Endothelial cell (in vitro differentiated cells): ENCODE data around the gene WDFY4. TPM values are rescaled to one million over a fixed set of nuclear protein-coding genes. Genes with fewer than 3 reads are reported as not detected.

Source experiments
- DNase-seq: peaks from one replicate; pipeline ENCODE4 v3.0.0; 2021; ENCODE audit warnings: low spot score
- H3K27ac Mint-ChIP-seq: one replicate; pipeline ENCODE4 v1.8.0; 2021; ENCODE audit warnings: mixed read lengths, inconsistent platforms; ENCODE audit not compliant: unreplicated experiment
- H3K27me3 Mint-ChIP-seq: one replicate; pipeline ENCODE4 v1.8.0; 2021; ENCODE audit warnings: mild to moderate bottlenecking, moderate library complexity, mixed read lengths, inconsistent platforms; ENCODE audit not compliant: unreplicated experiment
- H3K36me3 Mint-ChIP-seq: one replicate; pipeline ENCODE4 v1.8.0; 2021; ENCODE audit warnings: mild to moderate bottlenecking, low read depth, mixed read lengths, inconsistent platforms; ENCODE audit not compliant: unreplicated experiment
- H3K4me1 Mint-ChIP-seq: one replicate; pipeline ENCODE4 v1.8.0; 2021; ENCODE audit warnings: mild to moderate bottlenecking, mixed read lengths, inconsistent platforms; ENCODE audit not compliant: unreplicated experiment
- H3K4me3 Mint-ChIP-seq: one replicate; pipeline ENCODE4 v1.8.0; 2021; ENCODE audit warnings: mild to moderate bottlenecking, mixed read lengths, inconsistent platforms; ENCODE audit not compliant: unreplicated experiment
- H3K9me3 Mint-ChIP-seq: one replicate; pipeline ENCODE4 v1.8.0; 2021; ENCODE audit warnings: mixed read lengths, inconsistent platforms; ENCODE audit not compliant: unreplicated experiment
- CTCF ChIP-seq: fragments of 200-600 bp; sonication (generic); IDR thresholded peaks from one replicate; pipeline ENCODE4 v1.5.0; 2021; ENCODE audit warnings: antibody characterized with exemption; ENCODE audit not compliant: unreplicated experiment
- total RNA-seq: library from RNA; stranded (reverse); fragmentation: NEBNext Ultra II Directional; extraction: Animal tissue kit (Norgen Biotek cat#: 25700); gene quantifications from one replicate; pipeline ENCODE4 v1.2.1, GENCODE V29; 2021; ENCODE audit not compliant: unreplicated experiment

WDFY4 gene
- total RNA-seq, 1 donor from 2014 or later, result 0.54 TPM

- Mint-ChIP-seq H3K27ac (no peak overlapping the region), H3K9me3 (no peaks in the 10 kb centered on the region), H3K27me3 (no peaks in the 10 kb centered on the region), H3K36me3 (no peaks in the 10 kb centered on the region), H3K4me3 (no peak overlapping the region), H3K4me1 (peaks cover 4% of the 10 kb centered on the region)
- no peak for DNase-seq
- TF ChIP-seq CTCF, result no peak
Observed at GRCh38 chr10:48716416-48716815, 31.7 kb downstream of the WDFY4 start.

DNA sequence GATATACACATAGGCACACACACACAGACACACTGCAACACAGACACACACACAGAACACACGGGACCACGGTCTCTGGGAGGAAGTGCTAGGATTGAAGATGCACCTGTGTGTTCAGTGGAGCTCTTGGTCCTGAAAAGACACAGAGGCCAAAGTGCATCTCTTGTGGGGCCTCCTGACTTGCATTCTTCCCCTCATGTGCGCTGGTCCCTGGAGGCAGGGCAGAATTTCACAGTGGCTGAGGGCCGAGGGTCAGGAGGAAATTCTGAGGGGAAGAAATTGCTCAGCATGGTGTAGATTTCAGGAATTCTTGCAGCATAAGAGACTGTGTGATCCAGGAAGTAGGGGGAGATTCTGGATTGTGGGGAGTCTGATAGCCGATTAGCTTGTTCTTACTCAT is 35.9 kb downstream of the WDFY4 start:
- no peak for TF ChIP-seq CTCF
- Mint-ChIP-seq H3K4me1 (no peaks in the 10 kb centered on the region), H3K27ac (no peak overlapping the region), H3K4me3 (no peak overlapping the region), H3K27me3 (no peaks in the 10 kb centered on the region), H3K9me3 (no peaks in the 10 kb centered on the region), H3K36me3 (no peaks in the 10 kb centered on the region)
- no peak for DNase-seq

DNA sequence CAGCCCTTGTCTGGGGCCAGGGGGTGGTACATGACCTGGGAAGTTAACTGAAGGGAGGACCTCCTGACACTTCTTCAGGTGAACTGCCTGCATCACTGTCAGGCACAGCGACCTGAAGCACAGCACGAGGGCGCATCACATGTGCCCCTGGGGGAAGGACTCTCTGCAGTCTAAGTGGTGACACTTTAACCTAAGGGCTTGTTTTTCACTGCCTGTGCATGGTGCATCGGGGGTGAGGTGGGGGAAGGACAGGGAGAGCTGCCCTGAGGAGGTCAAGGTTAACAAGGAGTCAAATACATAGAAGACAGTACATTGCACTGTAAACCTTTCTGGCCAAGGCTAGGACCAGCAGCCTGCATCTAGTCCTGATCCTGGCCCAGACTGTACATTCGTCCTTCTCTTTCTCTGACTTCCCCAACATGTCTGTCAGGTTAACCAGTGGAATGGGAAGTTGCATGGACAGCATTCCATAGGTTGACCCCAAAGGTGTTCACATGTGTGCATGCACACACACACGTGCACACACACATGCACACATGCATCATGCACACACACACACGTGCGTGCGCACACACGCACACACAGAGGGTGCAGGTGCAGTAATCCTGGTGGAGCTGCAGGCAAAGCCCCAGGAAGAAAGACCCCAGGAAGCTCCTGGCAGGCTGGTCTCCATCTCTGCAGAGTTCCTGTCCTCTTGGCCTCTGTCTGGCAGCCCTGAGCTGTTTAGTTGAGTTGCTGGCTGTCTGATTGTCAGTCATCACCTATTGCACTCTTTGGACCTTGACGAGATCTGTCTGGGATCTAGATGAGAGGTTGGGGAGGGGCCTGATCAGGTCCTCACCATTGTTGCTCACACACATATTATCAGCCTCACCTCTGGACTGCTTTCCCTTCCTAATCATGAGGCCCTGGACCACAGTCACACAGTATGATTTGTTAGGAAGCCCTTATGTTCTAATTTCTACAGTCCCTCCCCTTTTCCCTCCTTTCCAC is 37.8 kb downstream of the WDFY4 start:
- Mint-ChIP-seq H3K4me1 (no peaks in the 10 kb centered on the region), H3K4me3 (no peak overlapping the region), H3K27ac (no peak overlapping the region), H3K36me3 (peaks cover 4% of the 10 kb centered on the region), H3K9me3 (no peaks in the 10 kb centered on the region), H3K27me3 (no peaks in the 10 kb centered on the region)
- DNase-seq, result no peak
- no peak for TF ChIP-seq CTCF

- no peak for DNase-seq
- peaks cover 4% of the 10 kb centered on the region for H3K36me3 Mint-ChIP-seq
- no peaks in the 10 kb centered on the region for H3K4me1 Mint-ChIP-seq
- H3K9me3 Mint-ChIP-seq, result no peaks in the 10 kb centered on the region
- TF ChIP-seq CTCF, result no peak
- H3K4me3 Mint-ChIP-seq, result no peak overlapping the region
- no peaks in the 10 kb centered on the region for H3K27me3 Mint-ChIP-seq
- H3K27ac Mint-ChIP-seq, result no peak overlapping the region
Observed at GRCh38 chr10:48724127-48724526, 39.5 kb downstream of the WDFY4 start.

DNA sequence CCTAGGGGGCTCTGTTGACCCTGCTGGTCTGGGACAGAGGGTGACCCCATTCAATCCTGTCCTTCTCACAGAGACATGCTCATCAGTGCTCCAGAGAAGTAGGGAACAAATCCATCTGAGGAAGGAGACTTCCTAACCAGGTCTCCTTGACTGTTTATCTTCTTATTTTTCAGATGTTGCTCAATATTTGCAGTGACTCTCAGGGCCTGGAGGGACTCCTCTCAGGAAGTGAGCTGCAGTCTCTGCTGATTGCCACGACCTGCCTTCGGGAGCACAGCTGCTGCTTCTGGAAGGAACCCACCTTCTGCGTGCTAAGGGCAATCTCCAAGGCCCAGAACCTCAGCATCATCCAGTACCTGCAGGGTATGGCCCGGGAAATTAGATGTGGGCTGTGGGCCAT is 41.0 kb downstream of the WDFY4 start:
- no peak overlapping the region for H3K4me3 Mint-ChIP-seq
- no peaks in the 10 kb centered on the region for H3K4me1 Mint-ChIP-seq
- no peak for TF ChIP-seq CTCF
- H3K36me3 Mint-ChIP-seq, result peaks cover 4% of the 10 kb centered on the region
- no peak overlapping the region for H3K27ac Mint-ChIP-seq
- no peak for DNase-seq
- no peaks in the 10 kb centered on the region for H3K27me3 Mint-ChIP-seq
- no peaks in the 10 kb centered on the region for H3K9me3 Mint-ChIP-seq
